Measurements from ENCODE around the gene MAP2K7. TPM values are rescaled to one million over a fixed set of nuclear protein-coding genes. Genes with fewer than 3 reads are reported as not detected.

MAP2K7 gene
- total RNA-seq, 1 experiment from 2014 or later: 59.1 TPM

DNA sequence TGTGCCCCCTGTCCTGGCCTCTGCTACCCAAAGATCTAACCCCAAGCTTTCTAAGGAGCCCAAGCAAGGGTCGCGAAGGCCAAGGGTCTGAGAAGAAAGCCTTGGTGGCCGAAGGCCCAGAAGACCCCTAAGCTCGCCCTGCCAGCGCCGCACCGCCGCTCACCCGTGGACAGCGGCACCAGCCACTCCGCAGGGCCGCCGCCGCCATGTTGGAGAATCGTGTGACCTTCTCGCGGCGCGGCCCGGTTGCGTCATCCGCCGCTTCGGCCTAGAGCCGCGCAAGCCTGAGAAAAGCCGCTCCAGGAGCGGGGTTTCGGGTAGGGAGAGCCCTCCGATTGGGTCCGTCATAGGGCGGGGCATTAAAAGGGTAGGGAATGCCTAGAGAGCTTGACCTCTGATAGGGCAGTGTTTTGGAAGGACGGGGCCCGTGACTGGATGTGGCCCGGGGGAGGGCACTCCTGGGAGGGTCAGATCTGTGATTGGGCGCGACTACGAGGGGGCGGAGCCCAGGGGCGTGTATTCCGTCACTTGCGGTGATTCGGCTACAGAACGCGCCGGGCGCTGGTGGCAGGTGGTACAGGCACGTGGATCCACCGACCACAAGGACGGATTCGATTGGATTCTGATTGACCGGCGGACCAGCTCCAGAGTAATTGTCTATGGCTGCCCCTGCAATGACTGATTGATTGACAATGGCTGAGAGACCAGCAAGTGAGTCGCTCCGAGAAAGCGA lies 39.9 kb downstream of the MAP2K7 start, which contains the start of gene TIMM44 (continued):
- TF ChIP-seq SIN3A (IDR thresholded peaks at IDR 0.05; ENCODE audit: low read depth): peak; percentile 55
- peak; percentile 28 for TF ChIP-seq TCF7L2 (IDR thresholded peaks at IDR 0.05; ENCODE audit: borderline replicate concordance, extremely low read depth, insufficient read depth, insufficient read length)
- peak; percentile 96 for TF ChIP-seq POLR2AphosphoS5 (IDR thresholded peaks at IDR 0.05; ENCODE audit: low read depth, low read length)
- TF ChIP-seq JUND (IDR thresholded peaks at IDR 0.05): no peak
- 0 out of 2 replicates have a peak, but pooled peaks have one; percentile 14 for TF ChIP-seq CBX3 (IDR thresholded peaks at IDR 0.05; ENCODE audit: low read depth)

DNA sequence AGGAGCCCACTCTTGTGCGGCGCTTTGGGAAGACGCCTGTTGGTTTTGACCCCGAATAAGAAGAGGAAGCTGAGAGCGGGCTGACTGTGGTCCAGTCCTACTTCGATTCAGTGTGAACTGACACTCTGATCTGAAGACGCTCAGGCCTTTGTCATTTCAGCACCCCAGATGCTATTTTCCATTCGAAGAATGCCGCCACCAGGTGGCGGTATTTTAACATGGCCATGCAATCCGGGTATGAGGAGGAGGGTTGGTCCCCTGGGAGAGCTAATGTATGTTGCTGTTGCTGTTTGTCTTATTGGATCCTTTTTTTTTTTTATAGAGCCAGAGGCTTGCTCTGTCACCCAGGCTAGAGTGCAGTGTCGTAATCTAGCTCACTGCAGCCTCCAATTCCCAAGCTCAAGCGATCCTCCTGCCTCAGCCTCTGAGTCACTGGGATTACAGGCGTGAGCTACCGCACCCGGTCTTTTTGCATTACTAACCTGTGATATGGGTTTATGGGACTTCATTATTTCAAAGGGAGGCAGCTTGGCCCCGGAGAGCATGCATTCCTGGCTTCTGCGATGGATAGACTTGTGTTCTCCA lies 40.6 kb downstream of the MAP2K7 start:
- peak overlapping the region; percentile 61 for H3K27ac ChIP-seq (ENCODE audit: low read depth, low read length)
- CTCF ChIA-PET: interaction anchor here (0.7 to 2.4 kb wide), 24 partner anchors 8 to 392 kb away, joined by 3 to 30 read pairs (median 3); partner anchors contain the start of genes MAP2K7 and SNAPC2
- no peaks in the 10 kb centered on the region for H4K20me1 ChIP-seq (ENCODE audit: insufficient read depth)
- peak overlapping the region; percentile 92 for H3K4me2 ChIP-seq (ENCODE audit: low read length)
- H3K27me3 ChIP-seq (ENCODE audit: insufficient read depth, low read length): no peaks in the 10 kb centered on the region
- H3K9me2 ChIP-seq (ENCODE audit: insufficient read depth): no peaks in the 10 kb centered on the region
- POLR2A ChIA-PET: interaction anchor here (0.6 to 2.5 kb wide), 23 partner anchors 8 to 376 kb away, joined by 3 to 23 read pairs (median 4); partner anchors contain the start of genes ELAVL1 and SNAPC2
- ATAC-seq (peak; percentile 64), DNase-seq (ENCODE audit: low read depth, low spot score) (peak; percentile 85)
- peaks cover 38% of the 10 kb centered on the region for H3K79me2 ChIP-seq (ENCODE audit: insufficient read depth, low read length)
- peaks cover 5 to 15% of the 10 kb centered on the region in 2 experiments; a peak in 3 of 4 replicates for H3K36me3 ChIP-seq (ENCODE audit: control insufficient read depth in 1 of 2, insufficient read depth in 2 of 2, low read length in 2 of 2)
- BruUV-seq (replicated peaks): TSS peak; percentile 92
- TF ChIP-seq SRF (IDR thresholded peaks at IDR 0.05; ENCODE audit: low read depth) (0 out of 2 replicates have a peak, but pooled peaks have one; percentile 1), CEBPB (IDR thresholded peaks at IDR 0.05; ENCODE audit: low read depth) (no peak), ZNF274 (IDR thresholded peaks at IDR 0.05; ENCODE audit: low read depth, low read length) (no peak), CBX3 (IDR thresholded peaks at IDR 0.05; ENCODE audit: low read depth) (0 out of 2 replicates have a peak, but pooled peaks have one; percentile 40), RAD21 (IDR thresholded peaks at IDR 0.05; ENCODE audit: low read depth) (peak; percentile 82), SIN3A (IDR thresholded peaks at IDR 0.05; ENCODE audit: low read depth) (no peak), YY1 (IDR thresholded peaks at IDR 0.05; ENCODE audit: extremely low read depth, insufficient replicate concordance, low read depth, low read length) (peak; percentile 51)
- TF ChIP-seq, protein P1, sequence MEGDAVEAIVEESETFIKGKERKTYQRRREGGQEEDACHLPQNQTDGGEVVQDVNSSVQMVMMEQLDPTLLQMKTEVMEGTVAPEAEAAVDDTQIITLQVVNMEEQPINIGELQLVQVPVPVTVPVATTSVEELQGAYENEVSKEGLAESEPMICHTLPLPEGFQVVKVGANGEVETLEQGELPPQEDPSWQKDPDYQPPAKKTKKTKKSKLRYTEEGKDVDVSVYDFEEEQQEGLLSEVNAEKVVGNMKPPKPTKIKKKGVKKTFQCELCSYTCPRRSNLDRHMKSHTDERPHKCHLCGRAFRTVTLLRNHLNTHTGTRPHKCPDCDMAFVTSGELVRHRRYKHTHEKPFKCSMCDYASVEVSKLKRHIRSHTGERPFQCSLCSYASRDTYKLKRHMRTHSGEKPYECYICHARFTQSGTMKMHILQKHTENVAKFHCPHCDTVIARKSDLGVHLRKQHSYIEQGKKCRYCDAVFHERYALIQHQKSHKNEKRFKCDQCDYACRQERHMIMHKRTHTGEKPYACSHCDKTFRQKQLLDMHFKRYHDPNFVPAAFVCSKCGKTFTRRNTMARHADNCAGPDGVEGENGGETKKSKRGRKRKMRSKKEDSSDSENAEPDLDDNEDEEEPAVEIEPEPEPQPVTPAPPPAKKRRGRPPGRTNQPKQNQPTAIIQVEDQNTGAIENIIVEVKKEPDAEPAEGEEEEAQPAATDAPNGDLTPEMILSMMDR (IDR thresholded peaks at IDR 0.05 in 2 of 3, conservative IDR thresholded peaks at IDR 0.05 in 1 of 3; ENCODE audit: borderline replicate concordance in 1 of 3, insufficient read depth in 1 of 3, low read depth in 2 of 3, low read length in 2 of 3): peak; percentile 73 to 89 (median 89)
- H3K9me3 ChIP-seq (ENCODE audit: control insufficient read depth in 1 of 2, insufficient read depth in 1 of 2, low read depth in 1 of 2, low read length in 2 of 2): no peaks in the 10 kb centered on the region
- H3K4me1 ChIP-seq (ENCODE audit: control insufficient read depth in 1 of 2, insufficient read depth in 2 of 2, low read length in 2 of 2): peaks cover 13 to 25% of the 10 kb centered on the region in 2 experiments
- H2AFZ ChIP-seq (ENCODE audit: low read depth, low read length, poor library complexity, severe bottlenecking): no peak overlapping the region
- RAD21 ChIA-PET (ENCODE audit: low non-redundant PET in 1 of 2, low total read pairs in 2 of 2, uncharacterized antibody in 2 of 2, unreplicated experiment in 2 of 2): interaction anchor here (0.6 to 1.6 kb wide), 4 partner anchors 24 to 309 kb away, joined by 3 to 6 read pairs (median 4); partner anchors contain the start of gene SNAPC2 (in 1 of the 2)
- H3K4me3 ChIP-seq (replicated peaks in 1 of 2; ENCODE audit: low read depth in 1 of 2, low read length in 2 of 2): peak overlapping the region; percentile 96 to 99
- intact Hi-C loops (cut with micrococcal nuclease): loop anchor here (1.0 to 5.0 kb wide), 2 partner anchors 213 to 309 kb away; no protein-coding TSS in a partner anchor
- peak overlapping the region; percentile 96 for H3K9ac ChIP-seq (ENCODE audit: low read length)

All from HCT116 (cell line).